ENCODE measurements around the gene MTERF4. TPM values are rescaled to one million over a fixed set of nuclear protein-coding genes. Genes with fewer than 3 reads are reported as not detected.
A peak's percentile ranks its signal among the peaks of the same experiment; 100 is the strongest.

MTERF4 gene
- total and polyA plus RNA-seq, 10 of the 15 experiments (the other 5 are each of a cell fraction or from before 2014, with no cell fraction given), result 36.7 to 69.1 (median 45.5) TPM

- TF ChIP-seq POU2F2 (IDR thresholded peaks at IDR 0.05; ENCODE audit: borderline replicate concordance, low read depth, low read length) (peak; percentile 53; the same call in 1 of the 3 replicates), EZH2 (IDR thresholded peaks at IDR 0.05; ENCODE audit: borderline replicate concordance, control insufficient read depth, low read depth, low read length) (no peak), RBBP5 (conservative IDR thresholded peaks at IDR 0.05) (no peak), MTA3 (IDR thresholded peaks at IDR 0.05; ENCODE audit: borderline replicate concordance, low read length) (no peak), IKZF2 (IDR thresholded peaks at IDR 0.05) (peak; percentile 69 to 80), SRF (IDR thresholded peaks at IDR 0.05; ENCODE audit: low read depth in 2 of 2, low read length in 2 of 2) (peak in 1 of 2 experiments; percentile 47; a peak in 1 of 4 replicates), RELB (IDR thresholded peaks at IDR 0.05; ENCODE audit: low read depth) (peak; percentile 54), SREBF1 (IDR thresholded peaks at IDR 0.05; ENCODE audit: low read length) (0 out of 2 replicates have a peak, but pooled peaks have one; percentile 21), RAD21 (IDR thresholded peaks at IDR 0.05; ENCODE audit: insufficient read depth, low read depth, low read length) (no peak), ETV6 (conservative IDR thresholded peaks at IDR 0.05 in 1 of 2, IDR thresholded peaks at IDR 0.05 in 1 of 2; ENCODE audit: borderline replicate concordance in 1 of 2, low read depth in 1 of 2) (no peak; a peak in 1 of 4 replicates), NR2C2 (IDR thresholded peaks at IDR 0.05; ENCODE audit: borderline replicate concordance, control insufficient read depth, insufficient read length, low read depth) (no peak), YBX1 (IDR thresholded peaks at IDR 0.05) (no peak), RELA (IDR thresholded peaks at IDR 0.05; ENCODE audit: borderline replicate concordance, partially characterized antibody) (peak; percentile 40), LARP7 (IDR thresholded peaks at IDR 0.05) (no peak), RUNX3 (IDR thresholded peaks at IDR 0.05; ENCODE audit: low read length) (peak; percentile 54; the same call in 1 of the 2 replicates), KDM1A (IDR thresholded peaks at IDR 0.05; ENCODE audit: borderline replicate concordance) (no peak), SIN3A (IDR thresholded peaks at IDR 0.05; ENCODE audit: low read depth, low read length) (0 out of 2 replicates have a peak, but pooled peaks have one; percentile 25), CEBPB (IDR thresholded peaks at IDR 0.05; ENCODE audit: borderline replicate concordance in 1 of 2, low read depth in 2 of 2, low read length in 2 of 2) (no peak), NFIC (IDR thresholded peaks at IDR 0.05; ENCODE audit: low read depth, low read length) (peak; percentile 47; the same call in 1 of the 2 replicates)
- TF ChIP-seq, protein P1, sequence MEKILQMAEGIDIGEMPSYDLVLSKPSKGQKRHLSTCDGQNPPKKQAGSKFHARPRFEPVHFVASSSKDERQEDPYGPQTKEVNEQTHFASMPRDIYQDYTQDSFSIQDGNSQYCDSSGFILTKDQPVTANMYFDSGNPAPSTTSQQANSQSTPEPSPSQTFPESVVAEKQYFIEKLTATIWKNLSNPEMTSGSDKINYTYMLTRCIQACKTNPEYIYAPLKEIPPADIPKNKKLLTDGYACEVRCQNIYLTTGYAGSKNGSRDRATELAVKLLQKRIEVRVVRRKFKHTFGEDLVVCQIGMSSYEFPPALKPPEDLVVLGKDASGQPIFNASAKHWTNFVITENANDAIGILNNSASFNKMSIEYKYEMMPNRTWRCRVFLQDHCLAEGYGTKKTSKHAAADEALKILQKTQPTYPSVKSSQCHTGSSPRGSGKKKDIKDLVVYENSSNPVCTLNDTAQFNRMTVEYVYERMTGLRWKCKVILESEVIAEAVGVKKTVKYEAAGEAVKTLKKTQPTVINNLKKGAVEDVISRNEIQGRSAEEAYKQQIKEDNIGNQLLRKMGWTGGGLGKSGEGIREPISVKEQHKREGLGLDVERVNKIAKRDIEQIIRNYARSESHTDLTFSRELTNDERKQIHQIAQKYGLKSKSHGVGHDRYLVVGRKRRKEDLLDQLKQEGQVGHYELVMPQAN (conservative IDR thresholded peaks at IDR 0.05), result no peak; the same call in 1 of the 2 replicates
- TF ChIP-seq, protein P2, sequence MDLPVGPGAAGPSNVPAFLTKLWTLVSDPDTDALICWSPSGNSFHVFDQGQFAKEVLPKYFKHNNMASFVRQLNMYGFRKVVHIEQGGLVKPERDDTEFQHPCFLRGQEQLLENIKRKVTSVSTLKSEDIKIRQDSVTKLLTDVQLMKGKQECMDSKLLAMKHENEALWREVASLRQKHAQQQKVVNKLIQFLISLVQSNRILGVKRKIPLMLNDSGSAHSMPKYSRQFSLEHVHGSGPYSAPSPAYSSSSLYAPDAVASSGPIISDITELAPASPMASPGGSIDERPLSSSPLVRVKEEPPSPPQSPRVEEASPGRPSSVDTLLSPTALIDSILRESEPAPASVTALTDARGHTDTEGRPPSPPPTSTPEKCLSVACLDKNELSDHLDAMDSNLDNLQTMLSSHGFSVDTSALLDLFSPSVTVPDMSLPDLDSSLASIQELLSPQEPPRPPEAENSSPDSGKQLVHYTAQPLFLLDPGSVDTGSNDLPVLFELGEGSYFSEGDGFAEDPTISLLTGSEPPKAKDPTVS (IDR thresholded peaks at IDR 0.05; ENCODE audit: low read depth, low read length), result no peak
- TF ChIP-seq, protein P3, sequence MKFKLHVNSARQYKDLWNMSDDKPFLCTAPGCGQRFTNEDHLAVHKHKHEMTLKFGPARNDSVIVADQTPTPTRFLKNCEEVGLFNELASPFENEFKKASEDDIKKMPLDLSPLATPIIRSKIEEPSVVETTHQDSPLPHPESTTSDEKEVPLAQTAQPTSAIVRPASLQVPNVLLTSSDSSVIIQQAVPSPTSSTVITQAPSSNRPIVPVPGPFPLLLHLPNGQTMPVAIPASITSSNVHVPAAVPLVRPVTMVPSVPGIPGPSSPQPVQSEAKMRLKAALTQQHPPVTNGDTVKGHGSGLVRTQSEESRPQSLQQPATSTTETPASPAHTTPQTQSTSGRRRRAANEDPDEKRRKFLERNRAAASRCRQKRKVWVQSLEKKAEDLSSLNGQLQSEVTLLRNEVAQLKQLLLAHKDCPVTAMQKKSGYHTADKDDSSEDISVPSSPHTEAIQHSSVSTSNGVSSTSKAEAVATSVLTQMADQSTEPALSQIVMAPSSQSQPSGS (IDR thresholded peaks at IDR 0.05; ENCODE audit: low read length), result peak; percentile 57
Measured at GRCh38 chr2:241087420-241088268, 14.4 kb downstream of the MTERF4 start (continued).
